Panc1 (cell line): ENCODE data around the gene ITPRIPL2.

Experiments
- CTCF ChIP-seq: fragments of 450-650 bp; IDR thresholded peaks from 2 replicates; pipeline ENCODE4 v1.5.1; 2017; ENCODE audit warnings: mild to moderate bottlenecking
- POLR2AphosphoS5 ChIP-seq: IDR thresholded peaks from 2 replicates; pipeline ENCODE4 v1.6.1; 2012; ENCODE audit warnings: mild to moderate bottlenecking, low read depth, low read length, moderate library complexity
- SIN3A ChIP-seq: IDR thresholded peaks from 2 replicates; pipeline ENCODE4 v1.6.1; 2012; ENCODE audit warnings: low read depth, mild to moderate bottlenecking, low read length, moderate library complexity, borderline replicate concordance; ENCODE audit not compliant: insufficient read depth

DNA sequence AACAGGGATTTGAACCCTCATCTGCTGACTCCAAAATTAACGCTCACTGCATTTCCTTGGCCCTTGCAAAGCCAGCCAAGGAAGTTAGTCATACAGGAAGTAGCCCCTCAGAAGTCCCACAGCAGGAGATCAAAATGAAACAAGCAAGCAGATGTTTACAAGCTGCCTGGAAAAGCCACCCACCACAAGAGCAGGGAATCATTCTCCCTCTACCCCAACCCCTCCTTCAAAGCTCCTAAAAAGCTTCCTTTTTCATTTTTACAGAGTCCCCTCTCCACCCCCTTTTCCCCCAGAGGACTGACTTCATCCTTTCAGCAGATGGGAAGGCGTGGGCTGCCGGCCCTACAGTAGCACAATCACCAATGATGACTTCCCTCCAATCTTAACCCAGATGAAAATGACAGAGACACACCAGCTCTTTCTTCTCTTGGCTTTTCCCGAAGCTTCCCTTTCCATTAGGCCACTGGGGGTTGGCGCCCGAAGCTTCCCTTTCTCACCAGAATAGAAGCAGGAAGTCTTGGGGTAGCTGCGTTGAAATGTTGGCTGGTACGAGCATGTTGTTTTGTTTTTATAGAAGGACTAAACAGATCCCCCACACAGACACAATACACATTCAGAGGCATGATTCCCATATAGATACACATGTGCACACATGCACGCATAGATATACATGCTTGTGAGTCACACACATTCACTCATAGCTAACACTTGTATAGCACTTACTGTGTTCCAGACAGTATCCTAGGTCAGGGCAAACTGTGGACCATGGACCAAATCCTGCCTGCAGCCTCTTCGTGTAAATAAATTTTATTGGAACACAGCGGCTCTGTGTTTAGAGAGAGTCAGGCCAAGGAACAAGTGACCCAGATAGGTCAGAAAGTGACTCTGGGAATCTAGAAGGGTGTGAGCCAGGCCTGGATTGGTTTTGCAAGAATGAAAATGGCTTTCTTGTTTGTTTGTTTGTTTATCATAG lies 17.4 kb downstream of the ITPRIPL2 start:
- TF ChIP-seq CTCF (no peak), POLR2AphosphoS5 (no peak), SIN3A (no peak)
